Right cardiac atrium (tissue), 5 donors: ENCODE results near the gene COX7B2. TPM values are rescaled to one million over a fixed set of nuclear protein-coding genes. Genes with fewer than 3 reads are reported as not detected.

Experiments
- ATAC-seq, 2 donors: fragments of 200-7000 bp; cut with Tn5 transposase; one replicate each; pipeline versions ENCODE4 v1.8.0 to v1.9.1; 2020; ENCODE audit warnings: moderate library complexity in 2 of 2, mild to moderate bottlenecking in 1 of 2
- DNase-seq, 3 donors: peaks; one replicate each; pipeline ENCODE4 v3.0.0-alpha.2; 2020
- H3K27ac ChIP-seq: one replicate; pipeline ENCODE4 v1.5.1; 2013; ENCODE audit warnings: mild to moderate bottlenecking, low read length, control low read depth, moderate library complexity
- H3K27me3 ChIP-seq: one replicate; pipeline ENCODE4 v1.6.1; 2013; ENCODE audit not compliant: control insufficient read depth, insufficient read depth
- H3K4me1 ChIP-seq: one replicate; pipeline ENCODE4 v1.6.1; 2013; ENCODE audit warnings: low read length; ENCODE audit not compliant: control insufficient read depth, insufficient read depth
- H3K4me3 ChIP-seq: one replicate; pipeline ENCODE4 v1.5.1; 2013; ENCODE audit warnings: low read length, control low read depth
- H3K9me3 ChIP-seq: one replicate; pipeline ENCODE4 v1.6.1; 2013; ENCODE audit warnings: low read length; ENCODE audit not compliant: control insufficient read depth
- WGBS: extraction: QIAGEN DNeasy Blood & Tissue Kit; methylation state at CpG from one replicate; pipeline ENCODE4 v1.1.7; 2013; 5-methylcytosine and 5-hydroxymethylcytosine counted together
- intact Hi-C, 4 donors: fragments of 100-400 bp; cut with DNase I; formaldehyde crosslinking; loops; one replicate each; pipeline versions ENCODE4 v1.11.0 to v1.14.0; 2022 to 2023
- polyA plus RNA-seq: library from polyadenylated mRNA; stranded (reverse); fragments of 200-250 nt; gene quantifications from one replicate; pipeline ENCODE4 v1.2.3, GENCODE V29; 2013
- total RNA-seq, 4 donors: library from RNA; stranded (reverse); fragmentation: NEBNext Ultra II Directional; extraction: Animal tissue kit (Norgen Biotek cat#: 25700); gene quantifications; one replicate each; pipeline ENCODE4 v1.2.1, GENCODE V29; 2021
- donor health status: healthy with polysubstance abuse.
- donor health status: DM: no; HTN: yes; CAD: no.
- donor health status: DM: no; HTN: no; CAD: no.
- donor health status: DM: no; HTN: yes; CAD: no; lungs with severe emphysema.
- donor health status: DM: yes; HTN: yes; CAD: no.

COX7B2 gene
- total and polyA plus RNA-seq, 5 donors, result not detected

DNA sequence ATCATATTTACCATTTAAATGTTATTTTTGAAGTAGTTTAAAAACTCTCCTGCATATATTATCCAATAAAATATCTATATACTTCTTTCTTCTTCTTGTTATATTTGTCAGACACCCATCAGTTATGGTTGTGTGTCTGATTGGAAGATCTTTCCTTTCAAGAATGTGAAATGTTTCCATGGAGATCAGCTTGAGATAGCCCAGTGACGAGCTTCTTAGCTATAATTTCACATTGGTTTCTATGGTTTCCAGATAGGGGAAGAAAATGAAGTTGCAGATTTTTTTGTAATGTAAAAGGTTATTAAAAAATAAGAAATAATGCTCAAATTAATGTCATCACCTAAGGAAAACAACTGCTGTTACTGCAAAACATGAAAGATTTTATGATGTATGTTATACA lies 189.0 kb downstream of the COX7B2 start:
- 19% methylated on average over 1 of the region's 1 CpG for WGBS
- DNase-seq (no peak), ATAC-seq (no peak)
- H3K9me3 ChIP-seq, result no peaks in the 10 kb centered on the region
- no peak overlapping the region for H3K4me3 ChIP-seq
- no peak overlapping the region for H3K27ac ChIP-seq
- intact Hi-C loops, result no loop called here
- H3K27me3 ChIP-seq, result no peaks in the 10 kb centered on the region
- no peaks in the 10 kb centered on the region for H3K4me1 ChIP-seq

DNA sequence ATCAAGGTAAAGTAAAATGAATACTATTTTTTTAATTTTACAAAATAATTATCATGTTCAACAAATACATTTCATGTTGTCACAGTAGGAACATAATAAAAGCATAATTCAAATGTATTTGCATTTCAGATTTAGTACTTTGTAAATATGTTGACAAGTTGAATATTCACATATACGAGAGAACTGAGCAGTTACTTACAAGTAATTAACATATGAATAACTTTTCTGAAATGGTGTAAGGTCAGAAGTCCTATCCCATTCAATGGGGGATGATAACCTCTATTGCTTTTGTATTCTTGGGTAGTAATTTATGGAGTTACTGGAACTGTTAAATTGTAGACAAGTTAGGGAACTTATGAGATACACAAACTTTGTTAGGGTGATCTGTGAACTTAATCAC lies 191.1 kb downstream of the COX7B2 start:
- DNase-seq, result no peak
- H3K4me3 ChIP-seq, result no peak overlapping the region
- intact Hi-C loops, result no loop called here
- no peaks in the 10 kb centered on the region for H3K4me1 ChIP-seq
- no peak overlapping the region for H3K27ac ChIP-seq
- 71% methylated on average over 1 of the region's 1 CpG for WGBS
- H3K27me3 ChIP-seq, result no peaks in the 10 kb centered on the region
- ATAC-seq, result no peak
- H3K9me3 ChIP-seq, result no peaks in the 10 kb centered on the region

DNA sequence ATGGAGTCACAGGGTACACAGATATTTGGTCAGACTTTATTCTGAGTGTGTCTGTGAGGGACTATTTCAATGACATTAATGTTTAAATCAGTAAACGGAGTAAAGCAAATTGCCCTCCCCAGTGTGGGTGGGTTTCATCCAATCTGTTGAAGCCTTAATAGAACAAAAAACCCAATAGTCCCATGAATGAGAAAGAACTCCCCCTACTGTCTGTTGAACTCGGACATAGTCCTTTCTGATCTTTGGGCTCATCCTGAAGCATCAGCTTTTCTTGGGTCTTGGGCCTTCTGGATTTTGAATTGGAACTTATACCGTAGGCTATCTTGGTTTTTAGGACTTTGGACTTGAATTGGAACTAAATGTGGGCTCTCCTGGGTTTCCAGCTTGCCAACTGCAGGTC lies 193.6 kb downstream of the COX7B2 start:
- Histone ChIP-seq H3K4me1 (no peaks in the 10 kb centered on the region), H3K27ac (no peak overlapping the region), H3K9me3 (no peaks in the 10 kb centered on the region), H3K27me3 (no peaks in the 10 kb centered on the region), H3K4me3 (no peak overlapping the region)
- intact Hi-C loops, result no loop called here
- ATAC-seq, result no peak
- 52% methylated on average over 3 of the region's 3 CpGs for WGBS
- DNase-seq, result no peak

DNA sequence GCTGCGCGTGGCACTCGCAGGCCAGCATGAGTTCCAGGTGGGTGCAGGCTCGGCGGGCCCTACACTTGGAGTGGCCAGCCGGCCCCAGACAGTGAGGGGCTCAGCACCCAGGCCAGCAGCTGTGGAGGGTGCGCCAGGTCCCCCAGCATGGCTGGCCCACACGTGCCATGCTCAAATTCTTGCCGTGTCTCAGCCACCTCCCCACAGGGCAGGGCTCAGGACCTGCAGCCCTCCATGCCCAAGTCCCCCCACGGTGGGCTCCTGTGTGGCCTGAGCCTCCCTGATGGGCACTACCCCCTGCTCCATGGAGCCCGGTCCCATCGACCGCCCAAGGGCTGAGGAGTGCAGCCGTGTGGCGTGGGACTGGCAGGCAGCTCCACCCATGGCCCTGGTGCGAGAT lies 210.2 kb downstream of the COX7B2 start:
- no peaks in the 10 kb centered on the region for H3K4me1 ChIP-seq
- WGBS, result 92% methylated on average over 16 of the region's 16 CpGs
- intact Hi-C loops, result no loop called here
- H3K4me3 ChIP-seq, result no peak overlapping the region
- H3K9me3 ChIP-seq, result no peaks in the 10 kb centered on the region
- no peak overlapping the region for H3K27ac ChIP-seq
- H3K27me3 ChIP-seq, result no peaks in the 10 kb centered on the region
- ATAC-seq (no peak), DNase-seq (peak in 1 of 3 donors; percentile 32)

Other genes starting within 250 kb of the COX7B2 start
- 1 to 10 TPM in 1 of 4 donors, under 1 TPM in 3; 0.03 to 1.9 (median 0.26) TPM for gene GABRA4, start 84.3 kb upstream of the COX7B2 start, total RNA-seq
- 0.18 TPM for gene GABRA4, start 84.3 kb upstream of the COX7B2 start, polyA plus RNA-seq
- gene GABRB1, start 122.3 kb upstream of the COX7B2 start, total RNA-seq, result 1 to 10 TPM; 2.2 to 4.6 (median 3.2) TPM
- gene GABRB1, start 122.3 kb upstream of the COX7B2 start, polyA plus RNA-seq, result 1.00 TPM